ENCODE data around the gene APLP2.

GRCh38 chr11:130118165-130118564 is 48.5 kb downstream of the APLP2 start:
- no peak for TF ChIP-seq POLR2AphosphoS5 (IDR thresholded peaks at IDR 0.05)
- no peak for TF ChIP-seq CTCF (IDR thresholded peaks at IDR 0.05 in 8 of 11, conservative IDR thresholded peaks at IDR 0.05 in 3 of 11)
- no peak for TF ChIP-seq POLR2A (IDR thresholded peaks at IDR 0.05)
